Peyer's patch (tissue), 4 donors: ENCODE data around the gene CD300LG.

ENCODE experiments used
- CTCF ChIP-seq, 6 experiments: fragments of 450-650 bp in 4 of 6; fragments of 200-600 bp in 2 of 6; sonication (generic) in 1 of 6; IDR thresholded peaks; one replicate each; pipeline ENCODE4 v1.5.1; 2017 to 2019; ENCODE audit warnings: antibody characterized with exemption in 6 of 6, mild to moderate bottlenecking in 3 of 6, moderate library complexity in 1 of 6
- POLR2A ChIP-seq, 2 donors: fragments of 450-650 bp; IDR thresholded peaks; one replicate each; pipeline ENCODE4 v1.5.1; 2017; ENCODE audit warnings: antibody characterized with exemption in 2 of 2, mild to moderate bottlenecking in 2 of 2, moderate library complexity in 2 of 2

- no peak for TF ChIP-seq POLR2A (IDR thresholded peaks at IDR 0.05)
- TF ChIP-seq CTCF (IDR thresholded peaks at IDR 0.05): no peak
Measured at GRCh38 chr17:43840814-43841213, 6.2 kb upstream of the CD300LG start.
